ENCODE measurements around the gene SMURF1. TPM values are rescaled to one million over a fixed set of nuclear protein-coding genes. Genes with fewer than 3 reads are reported as not detected.
A peak's percentile ranks its signal among the peaks of the same experiment; 100 is the strongest.

SMURF1 gene
- total RNA-seq, 1 donor from 2014 or later = 11.5 TPM

DNA sequence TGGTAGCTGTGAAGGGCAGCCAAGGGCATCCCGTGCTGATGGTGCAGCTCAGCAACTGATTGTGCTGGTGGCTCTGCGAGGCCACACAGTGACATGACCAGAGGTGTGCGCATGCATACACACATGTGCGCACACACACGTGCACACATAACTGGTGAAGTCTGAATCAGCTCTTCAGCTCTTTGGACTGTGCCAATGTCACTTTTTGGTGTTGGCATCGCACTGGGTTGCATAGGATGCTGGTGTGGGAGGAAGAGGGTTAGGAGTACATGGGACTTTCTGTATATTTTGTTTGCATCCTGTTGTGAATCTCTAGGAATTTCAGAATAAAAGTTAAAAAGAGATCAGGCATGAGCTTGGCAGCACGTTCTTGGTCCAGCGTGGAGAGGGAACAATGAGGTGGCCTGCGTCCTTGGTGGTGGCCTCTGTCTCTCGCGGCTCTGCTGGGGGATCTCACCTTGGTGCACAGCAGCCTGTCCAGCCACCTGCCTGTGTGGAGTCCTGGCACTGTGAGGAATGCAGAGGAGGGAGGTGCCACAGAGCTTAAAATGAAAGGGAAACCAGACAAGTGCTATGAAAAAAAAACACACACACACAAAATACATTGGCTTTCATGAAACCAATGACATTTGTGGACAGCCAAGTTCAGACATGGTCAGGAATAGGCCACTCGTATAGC is 141.6 kb downstream of the SMURF1 start:
- intact Hi-C loops (cut with micrococcal nuclease) = no loop called here
- ATAC-seq = no peak
- DNase-seq = no peak

DNA sequence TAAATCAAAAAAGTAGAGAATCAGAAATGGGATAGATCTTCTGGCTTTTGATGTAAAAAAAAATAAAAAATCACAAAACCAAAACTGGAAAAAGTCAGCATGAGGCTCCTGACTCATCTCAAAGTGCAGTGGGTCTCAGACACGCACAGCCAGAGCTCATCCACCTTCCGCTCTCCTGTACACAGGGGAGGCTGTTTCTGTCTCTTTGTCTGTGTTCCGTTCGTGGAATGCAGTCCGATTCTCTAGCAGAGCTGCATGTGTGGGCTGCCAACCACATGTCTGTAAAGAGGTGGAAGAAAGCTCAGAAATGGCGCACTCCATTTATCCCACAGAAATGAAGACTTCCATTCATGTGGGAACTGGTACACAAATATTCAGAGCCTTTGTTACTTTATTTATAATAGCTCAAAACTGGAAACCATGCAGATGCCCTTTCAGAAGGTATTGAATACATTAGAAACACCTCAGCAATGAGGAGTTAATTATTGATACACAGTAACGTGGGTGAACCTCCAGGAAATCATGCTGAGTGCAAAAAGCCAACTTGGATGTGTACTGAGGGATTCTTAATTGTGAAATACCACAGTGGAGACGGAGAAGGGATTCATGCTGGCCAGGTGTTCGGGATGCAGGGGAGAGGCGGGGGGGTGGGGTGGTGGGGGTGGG is 142.3 kb downstream of the SMURF1 start:
- intact Hi-C loops (cut with micrococcal nuclease) = no loop called here
- no peak for DNase-seq
- no peak for ATAC-seq

DNA sequence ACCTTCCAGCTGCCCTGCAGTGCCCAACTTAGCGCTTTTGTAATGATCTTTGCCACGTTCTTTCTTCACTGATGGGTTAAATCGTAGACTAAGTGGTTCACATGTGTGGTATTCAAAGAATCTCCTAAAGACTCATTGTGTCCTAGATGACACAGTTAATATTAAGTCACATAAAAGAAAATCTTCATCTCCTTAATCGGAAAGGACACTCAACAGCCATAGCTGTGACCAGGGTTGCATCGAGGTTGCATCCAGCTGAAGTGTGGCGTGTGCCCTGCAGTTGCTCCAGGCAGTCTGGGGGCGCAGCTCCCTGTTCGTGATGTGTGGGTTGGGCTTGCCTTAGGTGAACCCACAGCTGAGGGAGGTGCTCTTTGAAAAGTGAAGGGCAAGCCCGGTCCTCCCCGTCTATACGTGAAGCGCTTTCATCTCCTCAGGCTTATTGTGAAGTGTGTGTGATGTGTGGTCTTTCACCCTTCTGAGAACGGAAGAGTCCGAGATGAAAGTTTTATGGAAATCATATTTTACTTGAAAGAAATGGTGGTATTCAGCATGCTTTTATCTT is 142.9 kb downstream of the SMURF1 start:
- DNase-seq = no peak
- no peak for ATAC-seq
- intact Hi-C loops (cut with micrococcal nuclease) = no loop called here

DNA sequence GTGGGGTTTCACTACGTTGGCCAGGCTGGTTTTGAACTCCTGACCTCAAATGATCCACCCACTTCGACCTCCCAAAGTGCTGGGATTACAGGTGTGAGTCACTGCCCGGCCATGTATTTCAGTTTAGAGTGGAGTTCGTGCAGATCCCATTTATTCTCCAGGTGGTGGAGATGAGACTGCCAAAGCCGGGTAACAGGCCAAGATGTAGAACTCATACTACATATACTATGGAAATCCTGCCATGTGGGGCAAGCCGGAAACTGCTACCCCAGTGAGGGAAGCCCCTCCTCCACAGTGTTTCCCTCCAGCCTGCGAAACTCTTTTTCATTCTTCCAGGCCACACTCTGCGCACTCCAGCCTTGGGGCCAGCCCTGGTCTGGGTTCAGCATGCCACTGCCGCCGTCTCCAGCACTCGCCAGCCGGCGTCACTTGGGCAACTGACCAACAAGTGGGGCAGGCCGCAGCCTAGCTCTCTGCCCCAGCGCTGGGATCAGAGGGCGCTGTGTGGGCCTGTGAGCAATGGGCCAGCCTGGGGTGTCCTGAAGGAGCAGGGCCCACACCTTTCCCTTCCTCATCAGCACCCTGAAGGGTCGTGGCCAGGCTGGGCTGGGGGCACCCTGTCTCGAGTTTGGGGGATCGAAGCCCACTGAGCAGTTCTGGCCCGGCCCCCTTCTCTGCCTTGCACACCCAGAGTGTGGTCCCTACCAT is 143.6 kb downstream of the SMURF1 start:
- intact Hi-C loops (cut with micrococcal nuclease) = no loop called here
- no peak for DNase-seq
- ATAC-seq = no peak

DNA sequence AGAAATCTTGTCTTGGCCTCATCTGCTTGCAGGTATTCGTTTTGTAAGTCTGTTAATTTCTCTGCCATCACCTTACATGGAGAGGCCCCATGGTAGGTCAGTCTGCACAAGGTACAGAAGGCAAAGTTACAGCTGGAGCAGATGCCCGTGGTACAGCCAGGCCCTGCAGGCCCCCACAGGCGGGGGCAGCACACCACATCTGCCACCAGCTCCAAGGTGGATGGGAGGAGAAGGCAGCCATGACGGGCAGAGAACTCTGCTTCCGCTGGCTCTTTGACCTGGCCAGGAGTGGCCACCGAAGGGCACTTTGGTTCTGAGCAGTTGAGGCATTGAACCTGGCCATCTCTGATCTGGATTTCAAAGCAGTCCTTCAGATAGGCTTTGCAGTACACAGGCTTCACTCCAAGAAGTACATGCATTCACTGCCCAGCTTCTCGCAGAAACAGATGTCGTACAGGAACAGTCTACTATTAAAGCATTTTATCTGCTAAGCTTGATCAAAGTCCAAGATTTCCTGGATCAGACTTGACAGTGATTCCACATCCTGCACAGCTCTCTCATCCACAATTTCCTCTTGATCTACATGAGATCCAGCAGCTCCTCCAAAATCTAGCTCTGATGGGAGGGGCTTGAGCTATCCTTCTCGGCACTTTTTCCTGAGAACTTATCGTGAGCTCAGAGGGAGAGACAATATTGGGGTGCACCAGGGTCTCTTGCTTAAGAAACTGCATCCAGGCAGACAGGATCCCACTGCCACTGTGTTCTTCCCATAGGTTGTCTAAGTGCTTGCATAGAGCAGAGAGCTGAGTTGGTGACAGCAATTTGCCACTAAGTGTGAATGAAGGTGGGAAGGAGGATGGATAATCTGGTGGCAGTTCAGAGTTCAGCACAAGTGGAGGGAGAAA is 144.8 kb downstream of the SMURF1 start:
- intact Hi-C loops (cut with micrococcal nuclease) = no loop called here
- ATAC-seq = no peak
- DNase-seq = no peak

DNA sequence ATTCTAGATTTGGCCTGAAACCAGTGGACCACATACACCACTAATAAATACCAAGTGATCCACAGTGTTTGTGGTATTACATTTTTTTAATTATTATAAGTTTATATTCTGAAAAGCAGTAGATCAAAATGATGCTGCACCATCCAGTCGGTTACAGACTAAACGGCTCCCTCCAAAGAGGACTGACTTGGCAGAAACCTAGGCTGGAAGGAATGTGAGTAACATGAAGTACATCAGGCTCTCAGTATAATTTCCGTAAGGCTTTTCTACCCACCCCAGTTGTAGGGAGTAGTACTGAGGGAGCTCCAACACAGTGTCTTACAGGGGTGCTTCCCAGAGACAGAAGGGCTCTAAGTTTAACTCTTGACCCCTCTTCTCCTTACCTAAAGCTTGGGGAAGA is 146.1 kb downstream of the SMURF1 start:
- intact Hi-C loops (cut with micrococcal nuclease) = no loop called here
- DNase-seq (no peak), ATAC-seq (peak; percentile 29)

DNA sequence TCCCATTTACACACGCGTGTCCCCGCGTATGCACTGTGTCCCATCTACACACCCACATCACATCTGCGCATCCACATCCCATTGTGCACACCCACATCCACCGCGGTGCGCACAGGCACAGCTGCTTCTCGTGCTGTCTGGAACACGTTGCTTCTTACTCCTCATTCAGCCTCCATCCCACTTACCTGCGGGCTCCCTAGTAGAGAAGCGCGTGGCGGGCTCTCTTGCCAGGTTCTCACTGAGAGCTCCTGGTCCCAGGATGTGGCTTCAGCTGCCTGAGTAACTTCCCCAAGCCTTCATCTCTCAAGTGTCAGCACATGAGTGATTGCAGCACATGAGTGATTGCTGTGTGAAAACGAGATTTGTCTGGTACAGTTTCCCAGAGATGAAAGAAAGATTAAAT is 147.8 kb downstream of the SMURF1 start:
- intact Hi-C loops (cut with micrococcal nuclease) = no loop called here
- ATAC-seq (no peak), DNase-seq (no peak)

DNA sequence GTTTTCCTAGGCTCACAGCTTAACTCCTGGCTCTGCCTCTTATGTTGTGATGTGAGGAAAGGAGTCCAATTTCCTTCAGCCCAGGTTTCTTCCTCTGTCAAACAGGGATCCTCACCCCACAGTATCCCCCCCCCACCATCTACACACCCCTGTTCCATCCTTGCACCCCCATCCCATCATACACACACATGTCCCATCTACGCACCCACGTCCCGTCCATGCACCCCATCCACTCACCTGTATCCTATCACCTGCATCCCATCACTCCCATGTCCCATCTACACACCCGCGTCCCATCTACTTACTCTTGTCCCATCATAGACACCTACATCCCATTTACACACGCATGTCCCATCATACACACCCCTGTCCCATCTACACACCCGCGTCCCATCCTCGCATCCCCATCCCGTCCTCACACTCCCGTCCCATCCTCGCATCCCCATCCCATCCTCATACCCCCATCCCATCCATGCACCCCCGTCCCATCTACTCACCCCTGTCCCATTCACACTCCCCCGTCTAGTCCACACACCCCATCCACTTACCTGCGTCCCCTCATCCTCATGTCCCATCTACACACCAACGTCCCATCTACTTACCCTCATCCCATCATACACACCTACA is 148.3 kb downstream of the SMURF1 start:
- ATAC-seq (no peak), DNase-seq (no peak)
- intact Hi-C loops (cut with micrococcal nuclease) = no loop called here

DNA sequence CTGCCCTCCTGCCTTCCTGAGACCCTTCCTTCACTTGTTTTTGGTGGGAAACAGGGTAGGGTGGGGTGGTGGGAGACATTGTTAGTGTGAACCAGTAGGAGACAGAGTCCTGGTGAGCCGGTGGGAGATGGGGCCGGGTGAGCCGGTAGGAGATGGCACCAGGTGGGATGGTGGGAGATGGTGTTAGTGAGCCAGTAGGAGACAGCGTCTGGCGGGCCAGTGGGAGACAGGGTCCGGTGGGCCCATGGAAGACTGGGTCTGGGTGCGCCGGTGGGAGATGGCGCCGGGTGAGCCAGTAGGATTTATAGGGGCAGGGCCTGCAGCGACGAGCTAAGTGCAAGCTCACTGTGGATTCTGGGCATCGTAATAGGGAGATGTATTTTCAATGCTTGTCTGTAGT is 148.8 kb downstream of the SMURF1 start:
- intact Hi-C loops (cut with micrococcal nuclease) = no loop called here
- ATAC-seq (no peak), DNase-seq (no peak)

DNA sequence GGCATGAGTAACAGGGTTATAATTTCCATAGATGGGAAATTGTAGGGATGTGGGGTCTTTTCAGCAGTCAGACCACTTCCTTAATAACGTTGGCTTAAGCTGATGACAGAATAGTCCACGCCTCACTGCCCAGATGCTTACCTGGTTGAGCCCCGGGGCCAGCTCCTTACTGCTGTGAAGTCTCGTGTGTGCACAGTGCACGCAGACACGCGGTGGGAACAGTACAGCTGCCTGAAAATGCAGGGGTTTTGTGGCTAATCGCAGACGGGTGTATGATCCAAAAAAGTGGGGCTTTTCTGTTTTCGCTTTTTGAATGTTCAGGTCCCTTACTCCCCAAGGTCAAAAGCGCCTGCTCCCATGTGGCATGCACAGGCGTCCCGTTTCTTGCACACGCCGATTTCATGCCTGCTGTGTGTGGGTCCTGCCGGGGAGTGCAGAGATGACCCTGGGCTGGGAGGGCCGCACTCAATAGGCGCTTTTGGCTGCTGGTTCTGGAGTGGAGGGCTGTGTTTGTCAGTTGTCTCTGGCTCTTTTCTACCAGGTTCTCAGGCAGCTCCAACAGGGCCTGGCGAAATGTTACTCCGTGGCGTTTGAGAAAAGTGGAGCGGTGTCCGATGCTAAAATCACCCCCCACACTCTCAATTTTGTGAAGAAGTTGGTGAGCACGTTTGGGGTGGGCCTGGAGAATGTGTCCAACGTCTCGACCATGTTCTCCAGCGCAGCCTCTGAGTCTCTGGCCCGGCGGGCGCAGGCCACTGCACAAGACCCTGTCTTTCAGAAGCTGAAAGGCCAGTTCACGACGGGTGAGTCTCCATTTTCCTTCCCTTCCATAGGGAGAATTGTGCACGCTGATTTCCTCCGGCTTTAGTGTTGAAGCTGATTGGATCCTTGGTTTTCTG is 149.6 kb downstream of the SMURF1 start:
- intact Hi-C loops (cut with micrococcal nuclease) = no loop called here
- ATAC-seq (no peak), DNase-seq (no peak)

DNA sequence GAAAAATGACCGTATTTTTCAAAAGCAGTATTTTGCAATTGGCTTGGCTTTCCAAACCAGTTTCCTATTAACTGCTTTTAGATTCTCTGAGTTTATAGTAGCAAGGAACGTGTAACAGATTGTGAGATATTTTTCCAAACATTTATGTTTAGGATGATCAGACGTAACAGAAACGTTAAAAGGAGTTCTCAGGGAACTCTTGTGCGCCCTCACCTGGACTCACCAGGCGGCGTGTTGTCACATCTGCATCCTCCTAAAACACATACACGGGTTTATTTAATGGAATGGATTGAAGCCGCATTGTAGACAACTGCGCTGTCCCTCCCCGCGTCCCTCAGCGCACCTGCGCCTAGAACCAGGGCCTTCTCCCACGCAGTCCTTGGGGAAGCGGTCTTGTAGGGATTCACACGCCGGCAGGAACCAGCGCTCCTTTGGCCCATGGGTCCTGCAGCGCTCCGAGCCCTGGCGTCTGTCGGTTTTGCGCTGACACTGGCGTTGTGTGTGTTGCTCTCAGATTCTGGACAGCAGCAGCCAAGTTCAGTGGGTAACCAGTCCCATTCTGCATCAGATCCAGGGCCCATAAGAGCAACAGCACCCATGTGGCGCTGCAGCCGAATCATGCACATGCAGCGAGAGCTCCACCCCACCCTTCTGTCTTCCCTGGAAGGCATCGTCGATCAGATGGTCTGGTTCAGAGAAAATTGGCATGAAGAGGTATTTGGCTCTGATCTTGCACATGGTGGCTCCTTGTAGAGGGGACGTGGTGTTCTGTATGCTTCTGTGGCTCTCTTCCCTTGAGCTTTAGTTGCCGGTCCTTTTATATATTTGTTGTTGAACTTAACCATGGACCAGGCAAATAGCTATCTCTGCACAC is 150.6 kb downstream of the SMURF1 start:
- intact Hi-C loops (cut with micrococcal nuclease) = no loop called here
- DNase-seq (no peak), ATAC-seq (no peak)

DNA sequence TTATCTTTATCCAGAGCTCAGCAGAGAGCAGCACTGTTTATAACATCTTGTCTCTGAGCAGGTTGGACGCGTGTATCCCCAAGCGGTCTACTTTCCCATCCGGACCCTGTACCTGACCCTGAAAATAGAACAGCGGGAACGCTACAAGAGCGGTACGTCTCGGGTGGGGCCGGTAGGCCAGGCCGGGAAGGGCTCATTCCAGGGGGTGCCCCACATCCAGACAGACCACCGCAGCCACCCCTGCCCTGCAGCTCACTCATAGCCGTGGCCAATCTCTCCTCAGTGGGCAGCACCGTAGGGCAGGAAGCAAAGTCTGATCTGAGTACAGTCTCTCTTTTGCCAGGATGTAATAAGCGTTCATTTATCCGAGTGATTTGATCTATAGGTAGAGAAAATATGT is 151.8 kb downstream of the SMURF1 start:
- no peak for DNase-seq
- intact Hi-C loops (cut with micrococcal nuclease) = no loop called here
- no peak for ATAC-seq

DNA sequence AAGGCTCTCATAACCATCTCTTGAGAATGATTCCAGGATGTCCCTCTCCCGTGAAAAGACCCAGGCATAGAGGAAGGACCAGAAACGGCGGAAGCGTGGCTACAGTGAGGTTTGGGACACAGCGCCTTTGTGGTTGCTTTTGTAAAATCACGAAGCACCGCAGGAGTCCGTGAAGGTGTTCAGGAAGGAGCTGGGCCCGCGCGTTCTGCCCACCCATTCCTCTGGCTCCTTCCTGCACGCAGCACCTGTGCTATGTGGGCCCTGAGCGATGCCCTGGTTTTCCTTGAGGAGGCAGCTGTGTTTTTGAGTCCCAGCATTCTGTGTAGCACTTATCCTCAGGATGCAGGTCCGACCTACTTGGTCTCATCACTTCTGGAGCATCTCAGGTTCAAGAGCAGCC is 152.8 kb downstream of the SMURF1 start:
- DNase-seq = no peak
- intact Hi-C loops (cut with micrococcal nuclease) = no loop called here
- ATAC-seq = no peak

DNA sequence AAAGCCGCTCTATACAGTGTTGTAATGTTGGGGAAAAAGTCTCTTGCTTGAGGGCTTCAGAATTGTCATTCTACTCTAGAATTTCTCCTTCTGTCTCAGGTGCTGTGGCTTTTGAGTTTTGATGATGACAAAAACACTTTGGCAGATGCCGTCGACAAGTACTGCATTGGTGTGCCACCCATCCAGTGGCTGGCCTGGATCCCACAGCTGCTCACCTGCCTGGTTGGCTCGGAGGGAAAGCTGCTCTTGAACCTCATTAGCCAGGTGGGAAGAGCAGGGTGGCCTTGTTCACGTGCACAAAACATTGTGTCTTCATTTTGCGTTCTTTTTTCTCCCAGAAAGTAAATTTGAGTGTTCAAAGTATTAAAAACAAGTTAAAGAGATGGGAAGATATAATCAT is 153.6 kb downstream of the SMURF1 start:
- intact Hi-C loops (cut with micrococcal nuclease) = no loop called here
- ATAC-seq = no peak
- no peak for DNase-seq

DNA sequence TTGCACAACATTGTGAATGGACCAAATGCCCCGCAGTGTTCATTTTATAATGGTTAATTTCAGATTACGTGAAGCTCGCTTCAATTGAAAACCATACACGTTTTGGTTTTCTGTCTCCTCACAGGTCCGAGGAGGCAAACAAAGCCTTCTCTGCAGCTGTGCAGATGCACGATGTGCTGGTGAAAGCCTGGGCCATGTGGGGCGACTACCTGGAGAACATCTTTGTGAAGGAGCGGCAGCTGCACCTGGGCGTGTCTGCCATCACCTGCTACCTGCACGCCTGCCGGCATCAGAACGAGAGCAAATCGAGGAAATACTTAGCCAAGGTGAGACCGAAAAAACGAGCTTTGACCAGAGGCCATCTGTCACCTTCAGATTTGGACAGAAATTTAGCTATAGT is 155.3 kb downstream of the SMURF1 start:
- ATAC-seq (no peak), DNase-seq (no peak)

DNA sequence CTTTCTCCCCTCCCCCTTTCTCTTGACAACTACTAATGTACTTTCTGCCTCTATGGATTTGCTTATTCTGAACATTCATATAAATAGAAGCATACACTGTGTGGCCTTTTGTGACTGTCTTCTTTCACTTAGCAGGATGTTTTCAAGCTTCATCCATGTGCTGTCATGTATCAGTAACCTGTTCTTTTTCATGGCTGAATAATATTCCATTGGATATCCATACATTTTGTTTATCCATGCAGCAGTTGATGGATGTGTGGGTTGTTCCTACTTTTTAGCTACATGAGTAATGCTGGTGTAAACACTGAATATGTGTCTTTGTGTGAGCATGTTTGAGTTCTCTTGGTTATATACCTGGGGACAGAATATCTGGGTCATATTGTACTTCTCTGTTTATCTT is 158.0 kb downstream of the SMURF1 start:
- intact Hi-C loops (cut with micrococcal nuclease) = no loop called here
- DNase-seq (no peak), ATAC-seq (no peak)

More for the DNA sequence above, 155.3 kb downstream of the SMURF1 start:
- intact Hi-C loops (cut with micrococcal nuclease) = no loop called here

DNA sequence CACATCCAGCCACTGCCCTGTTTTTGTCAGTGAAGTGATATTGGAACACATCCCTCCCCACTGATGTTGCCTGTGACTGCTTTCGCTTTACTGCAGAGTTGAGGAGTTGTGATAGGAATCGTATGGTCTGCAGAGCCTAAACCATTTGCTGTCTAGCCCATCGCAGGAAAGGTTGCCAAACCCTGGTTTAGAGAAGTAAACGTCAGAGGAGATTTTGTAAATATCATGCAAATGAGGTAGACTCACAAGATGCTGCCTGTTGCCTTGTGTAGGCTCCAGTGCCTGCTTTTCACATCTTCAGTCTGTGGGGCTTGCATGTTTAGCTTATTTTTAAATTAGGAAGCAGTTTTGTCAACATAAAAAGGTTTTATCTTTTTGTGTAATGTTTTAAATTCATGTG is 158.5 kb downstream of the SMURF1 start:
- ATAC-seq = no peak
- DNase-seq = no peak
- intact Hi-C loops (cut with micrococcal nuclease) = no loop called here
